BE2C (cell line): ENCODE results near the gene ADH1A.
"Not testable (repeated sequence)": the region's sequence is repeated elsewhere in the genome, so short reads cannot be mapped to it uniquely, and the experiment has no call there.

Source experiments
- DNase-seq: peaks from one replicate; pipeline ENCODE4 v3.0.0-alpha.2; 2020
- H3K27me3 ChIP-seq: fragments of 250-450 bp; sonication (Bioruptor Pico); 2 replicates; pipeline ENCODE4 v1.5.1; 2020; ENCODE audit warnings: mild to moderate bottlenecking
- H3K36me3 ChIP-seq: fragments of 250-450 bp; sonication (Bioruptor Pico); 2 replicates; pipeline ENCODE4 v1.5.1; 2020; ENCODE audit warnings: mild to moderate bottlenecking
- H3K4me1 ChIP-seq: fragments of 250-450 bp; sonication (Bioruptor Pico); 2 replicates; pipeline ENCODE4 v1.5.1; 2020
- H3K4me3 ChIP-seq: 2 replicates; pipeline ENCODE4 v1.5.1; 2011; ENCODE audit warnings: low read depth, low read length
- H3K9me3 ChIP-seq: fragments of 250-450 bp; sonication (Bioruptor Pico); 2 replicates; pipeline ENCODE4 v1.5.1; 2020
- TF ChIP-seq, protein P1 (sequence below): IDR thresholded peaks from 2 replicates; pipeline ENCODE4 v1.5.1; 2012; ENCODE audit warnings: mild to moderate bottlenecking, low read depth, low read length

ADH1A gene

DNA sequence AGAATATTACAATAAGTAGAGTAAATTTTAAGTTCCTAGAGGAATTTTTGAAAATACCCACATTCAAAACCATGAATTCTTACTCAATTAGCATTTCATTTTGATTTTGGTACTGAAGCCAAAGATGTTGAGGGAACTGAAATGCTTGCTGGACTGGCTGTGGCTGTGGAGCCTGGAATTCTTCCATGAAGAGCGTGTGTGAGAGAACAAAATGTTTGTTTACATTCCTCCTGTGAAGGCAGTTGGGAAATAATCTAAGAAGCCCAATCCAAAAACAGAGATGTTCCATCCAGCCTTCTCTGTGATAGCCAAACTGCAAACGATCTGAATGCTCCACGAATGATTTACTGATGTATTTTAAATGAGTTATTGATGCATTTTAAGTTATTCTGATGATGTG, 34.2 kb upstream of the ADH1A start:
- Histone ChIP-seq H3K27me3 (no peaks in the 10 kb centered on the region), H3K36me3 (no peaks in the 10 kb centered on the region), H3K4me1 (no peaks in the 10 kb centered on the region), H3K4me3 (no peak overlapping the region), H3K9me3 (no peaks in the 10 kb centered on the region)
- no peak for DNase-seq
- TF ChIP-seq, protein P1, sequence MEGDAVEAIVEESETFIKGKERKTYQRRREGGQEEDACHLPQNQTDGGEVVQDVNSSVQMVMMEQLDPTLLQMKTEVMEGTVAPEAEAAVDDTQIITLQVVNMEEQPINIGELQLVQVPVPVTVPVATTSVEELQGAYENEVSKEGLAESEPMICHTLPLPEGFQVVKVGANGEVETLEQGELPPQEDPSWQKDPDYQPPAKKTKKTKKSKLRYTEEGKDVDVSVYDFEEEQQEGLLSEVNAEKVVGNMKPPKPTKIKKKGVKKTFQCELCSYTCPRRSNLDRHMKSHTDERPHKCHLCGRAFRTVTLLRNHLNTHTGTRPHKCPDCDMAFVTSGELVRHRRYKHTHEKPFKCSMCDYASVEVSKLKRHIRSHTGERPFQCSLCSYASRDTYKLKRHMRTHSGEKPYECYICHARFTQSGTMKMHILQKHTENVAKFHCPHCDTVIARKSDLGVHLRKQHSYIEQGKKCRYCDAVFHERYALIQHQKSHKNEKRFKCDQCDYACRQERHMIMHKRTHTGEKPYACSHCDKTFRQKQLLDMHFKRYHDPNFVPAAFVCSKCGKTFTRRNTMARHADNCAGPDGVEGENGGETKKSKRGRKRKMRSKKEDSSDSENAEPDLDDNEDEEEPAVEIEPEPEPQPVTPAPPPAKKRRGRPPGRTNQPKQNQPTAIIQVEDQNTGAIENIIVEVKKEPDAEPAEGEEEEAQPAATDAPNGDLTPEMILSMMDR, result no peak

DNA sequence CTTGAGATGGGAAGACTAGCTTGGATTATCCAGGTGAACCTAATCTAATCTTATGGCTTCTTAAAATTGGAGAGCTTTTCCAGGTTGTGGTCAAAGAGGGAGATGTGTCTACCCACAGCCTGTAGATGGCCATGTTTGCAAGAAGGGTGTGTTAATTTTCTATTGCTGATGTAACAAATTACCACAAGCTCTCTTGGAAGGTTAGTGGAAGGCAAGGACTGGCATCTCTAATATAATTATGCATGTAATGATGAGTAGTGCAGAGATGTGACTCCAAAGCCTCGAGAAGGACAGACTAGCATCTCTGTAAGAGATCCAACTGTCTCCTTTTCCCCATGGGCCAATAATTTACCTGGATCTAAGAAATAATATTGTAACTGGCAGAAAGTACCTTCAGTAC, 33.6 kb upstream of the ADH1A start:
- no peak for DNase-seq
- Histone ChIP-seq H3K4me3 (no peak overlapping the region), H3K27me3 (no peaks in the 10 kb centered on the region), H3K4me1 (no peaks in the 10 kb centered on the region), H3K36me3 (no peaks in the 10 kb centered on the region), H3K9me3 (no peaks in the 10 kb centered on the region)
- TF ChIP-seq, protein P1, result no peak

DNA sequence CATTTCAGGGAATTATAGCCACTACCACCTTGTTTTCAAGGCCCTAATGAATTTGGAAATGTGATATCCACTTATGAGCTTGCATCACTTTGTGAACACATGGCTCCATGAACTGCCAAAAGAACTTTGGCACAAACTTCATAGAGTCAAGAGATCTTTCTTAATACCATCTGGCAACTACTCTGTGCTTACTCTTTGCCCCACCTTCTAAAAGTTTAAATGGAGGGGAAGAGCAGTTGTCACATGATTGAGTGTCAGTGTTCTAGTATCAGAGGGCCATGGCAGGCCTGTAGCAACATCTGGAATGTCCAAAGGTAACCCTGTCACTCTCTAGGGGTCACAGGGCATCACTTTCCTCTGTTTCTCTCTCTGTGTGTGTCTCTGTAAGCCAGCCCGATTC, 33.0 kb upstream of the ADH1A start:
- no peaks in the 10 kb centered on the region for H3K27me3 ChIP-seq
- no peaks in the 10 kb centered on the region for H3K4me1 ChIP-seq
- H3K4me3 ChIP-seq, result no peak overlapping the region
- no peaks in the 10 kb centered on the region for H3K9me3 ChIP-seq
- TF ChIP-seq, protein P1, result no peak
- no peak for DNase-seq
- H3K36me3 ChIP-seq, result no peaks in the 10 kb centered on the region

DNA sequence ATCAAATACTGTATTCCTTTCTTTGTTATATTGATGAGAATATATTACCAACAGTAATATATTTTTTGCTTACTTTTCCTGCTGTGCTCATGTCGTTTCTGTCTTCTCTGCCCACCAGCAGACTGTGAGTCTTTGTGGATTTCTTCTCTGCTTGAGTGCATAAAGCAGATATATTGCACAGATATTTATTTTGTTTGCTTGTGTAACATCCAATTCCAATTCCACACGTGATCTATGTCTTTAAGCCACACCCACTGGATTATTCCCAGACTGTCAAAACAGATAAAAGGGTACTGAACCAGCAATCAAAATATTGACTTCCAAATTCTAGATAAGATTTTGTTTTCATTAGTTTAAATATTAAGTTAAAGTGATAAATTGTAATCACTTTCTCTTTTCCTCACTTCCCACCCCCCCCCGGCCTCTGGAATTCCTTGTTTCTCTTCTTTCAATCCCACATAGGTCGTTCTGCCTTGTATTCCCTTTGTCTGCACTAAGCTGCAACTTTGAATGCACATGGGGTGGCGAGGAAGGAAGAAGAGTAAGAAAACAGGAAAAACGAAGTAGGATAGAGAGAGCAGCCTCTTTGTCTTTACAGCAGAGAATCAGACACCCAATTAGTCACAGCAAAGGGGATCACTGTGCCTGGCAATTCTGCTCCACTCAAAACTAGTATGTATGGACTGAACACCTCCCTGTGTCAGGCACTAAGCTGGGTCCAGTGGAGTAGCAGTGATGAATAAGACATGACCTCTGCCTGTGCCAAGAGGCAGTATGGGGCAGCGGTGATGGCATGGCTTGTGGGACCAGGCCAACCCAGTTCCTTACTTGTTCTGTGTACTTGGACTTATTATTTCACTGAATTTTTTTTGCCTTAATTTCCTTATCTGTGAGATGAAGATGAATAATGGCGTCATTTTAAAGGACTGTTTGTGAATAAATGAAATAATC, 30.7 kb upstream of the ADH1A start, which contains the start of gene ADH1B:
ADH1B (minus strand) TSS at position 161 of the 951 bp plus-strand sequence; CDS start at position 91, 70 bp downstream.
- DNase-seq, result no peak
- Histone ChIP-seq H3K36me3 (no peaks in the 10 kb centered on the region), H3K4me1 (no peaks in the 10 kb centered on the region), H3K9me3 (no peaks in the 10 kb centered on the region), H3K27me3 (no peaks in the 10 kb centered on the region), H3K4me3 (no peak within 1 kb of the TSS)
- TF ChIP-seq, protein P1, result no peak

DNA sequence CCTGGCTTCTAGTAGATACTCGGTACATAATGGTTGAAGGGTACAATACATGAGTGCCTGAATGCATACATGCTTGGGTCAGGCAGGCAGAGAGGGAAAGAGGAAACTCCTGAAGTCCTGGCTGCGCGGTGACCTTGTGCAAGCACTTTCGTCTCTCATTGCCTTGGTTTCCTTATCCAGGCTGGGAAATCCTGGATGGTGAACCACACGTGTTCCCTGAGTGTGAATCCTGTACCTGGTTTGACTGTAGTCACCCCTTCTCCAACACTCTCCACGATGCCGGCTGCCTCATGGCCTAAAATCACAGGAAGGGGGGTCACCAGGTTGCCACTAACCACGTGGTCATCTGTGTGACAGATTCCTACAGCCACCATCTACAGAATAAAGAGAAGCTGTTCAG, 27.0 kb upstream of the ADH1A start:
- DNase-seq, result not testable (repeated sequence)

DNA sequence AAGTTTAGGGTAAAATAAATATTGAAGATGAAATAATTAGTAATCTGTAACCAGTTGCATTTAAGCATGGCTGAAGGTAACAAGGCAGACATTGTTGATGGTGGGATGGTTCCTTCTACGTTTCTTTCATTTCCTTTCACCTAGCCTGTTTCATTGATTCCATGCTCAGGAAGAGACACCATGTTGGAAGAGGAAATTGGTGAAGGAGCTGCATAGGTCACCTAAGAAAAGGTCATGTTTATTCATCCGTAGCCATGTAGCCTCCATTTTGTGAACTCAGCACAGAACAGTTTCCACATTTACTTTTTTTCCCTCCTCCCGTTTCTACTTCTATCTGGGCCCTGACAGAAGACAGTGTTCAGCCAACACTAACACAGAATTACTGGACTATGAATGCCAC, 26.6 kb upstream of the ADH1A start:
- TF ChIP-seq, protein P1, result no peak
- H3K4me1 ChIP-seq, result no peaks in the 10 kb centered on the region
- no peaks in the 10 kb centered on the region for H3K27me3 ChIP-seq
- DNase-seq, result no peak
- no peak overlapping the region for H3K4me3 ChIP-seq
- no peaks in the 10 kb centered on the region for H3K9me3 ChIP-seq
- no peaks in the 10 kb centered on the region for H3K36me3 ChIP-seq

More for the DNA sequence above, 27.0 kb upstream of the ADH1A start:
- not testable (repeated sequence) for H3K4me3 ChIP-seq, H3K36me3 ChIP-seq, H3K4me1 ChIP-seq, H3K27me3 ChIP-seq, H3K9me3 ChIP-seq
